HG02981 (cell line): Measurements from ENCODE around the gene TMEM120A.

ENCODE experiments used
- ATAC-seq: cut with Tn5 transposase; IDR thresholded peaks from one replicate; pipeline ENCODE4 v1.9.1; 2021; ENCODE audit warnings: mild to moderate bottlenecking, moderate library complexity; ENCODE audit not compliant: unreplicated experiment

The TMEM120A gene

GRCh38 chr7:75995996-75996395, 1.6 kb upstream of the TMEM120A start:
- no peak for ATAC-seq

DNA sequence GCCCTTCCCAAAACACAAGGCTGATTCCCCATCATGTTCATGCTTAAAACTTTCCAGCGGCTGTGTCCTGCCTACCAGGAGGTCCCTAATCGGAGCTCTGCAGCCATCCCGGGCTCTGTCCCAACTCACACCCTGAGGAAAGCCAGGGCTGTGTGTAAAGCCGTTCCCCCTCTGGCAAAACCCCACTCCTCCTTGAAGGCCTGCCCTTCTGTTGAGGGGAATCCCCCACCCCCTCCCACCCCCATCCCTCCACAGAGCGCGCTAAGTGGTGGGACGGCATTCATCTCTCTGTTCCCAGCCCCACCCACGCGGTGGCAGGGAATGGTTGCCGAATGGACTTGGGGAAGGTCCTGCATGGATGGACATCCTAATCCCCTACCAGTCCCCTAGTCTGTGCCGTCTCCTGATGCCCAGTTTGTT, 667 bp upstream of the TMEM120A start:
- no peak for ATAC-seq

DNA sequence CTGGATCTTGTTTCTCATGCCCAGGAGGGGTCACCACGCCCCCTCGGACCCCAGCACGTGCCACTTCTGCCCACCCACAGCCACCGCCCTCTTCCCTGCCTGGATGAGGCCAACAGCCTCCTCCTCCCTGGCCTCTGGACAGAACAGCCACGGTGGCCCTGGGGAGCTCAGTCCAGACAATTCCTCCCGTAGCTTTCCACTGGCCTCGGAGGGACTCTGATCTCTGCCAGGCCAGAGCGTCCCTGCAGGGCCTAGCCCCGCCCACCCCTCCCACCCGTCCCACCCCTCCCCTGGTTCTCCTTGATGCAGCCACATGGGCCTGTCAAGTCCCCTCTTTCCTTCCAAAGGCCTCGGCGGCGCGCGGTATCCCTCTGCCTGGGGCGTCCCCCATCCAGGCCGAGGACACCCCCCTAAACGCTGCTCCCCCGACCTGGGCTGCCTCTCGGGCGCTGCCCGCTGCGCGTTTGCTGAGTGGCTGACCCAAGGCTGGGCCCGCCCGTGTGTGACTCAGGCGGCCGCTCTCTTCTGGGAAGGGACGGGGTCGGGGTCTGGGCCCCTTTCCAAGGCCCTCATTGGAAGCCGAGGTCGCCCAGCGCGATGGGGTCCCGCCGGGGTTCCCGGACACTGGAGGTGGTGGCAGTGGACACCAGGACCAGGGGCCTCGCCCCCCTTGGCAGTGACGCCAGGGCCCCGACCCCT, 557 bp downstream of the TMEM120A start:
- ATAC-seq, result no peak

- no peak for ATAC-seq
Observed at GRCh38 chr7:75992083-75992755, 2.2 kb downstream of the TMEM120A start.

- no peak for ATAC-seq
Observed at GRCh38 chr7:75991531-75992082, 2.8 kb downstream of the TMEM120A start.

DNA sequence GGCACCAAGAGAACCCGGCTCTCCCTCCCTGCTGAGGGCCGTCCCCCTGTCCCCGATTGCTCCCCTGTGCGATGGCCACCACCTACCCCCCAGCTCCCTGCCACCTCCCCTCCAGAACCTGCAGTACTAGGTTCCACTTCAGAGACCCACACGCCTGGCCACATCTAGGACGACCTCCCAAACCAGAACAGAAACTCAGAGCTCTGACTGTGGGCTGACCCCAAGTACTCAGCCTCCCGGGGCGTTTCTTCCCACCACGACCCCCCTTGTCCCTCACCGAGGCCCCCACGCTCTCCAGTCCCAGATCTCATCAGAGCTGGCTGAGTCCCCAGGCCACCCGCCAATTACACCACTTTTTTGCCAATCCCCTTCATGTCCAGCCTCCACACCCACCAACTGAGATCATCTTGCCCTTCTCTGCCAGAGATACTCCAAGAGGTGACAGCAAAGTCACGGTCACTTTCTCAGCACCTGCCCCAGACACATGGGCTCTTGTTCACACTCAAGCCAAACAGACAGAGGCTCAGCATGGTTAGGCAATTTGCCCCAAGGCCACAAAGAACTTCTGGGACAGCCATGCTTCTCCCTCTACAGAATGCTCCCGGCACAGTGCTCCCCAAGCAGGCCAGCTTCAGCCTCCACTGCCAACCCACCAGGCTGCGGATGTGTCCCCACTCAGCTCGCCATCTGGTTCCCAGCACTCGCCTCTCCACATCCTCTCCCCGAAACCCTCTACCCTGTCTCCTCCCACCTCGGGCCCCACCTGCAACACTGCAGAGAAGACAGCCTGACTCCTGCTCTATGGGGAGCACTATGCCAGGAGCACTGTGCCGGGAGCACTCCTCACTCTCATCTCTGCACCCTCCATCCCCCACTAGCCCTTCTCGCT, 4.7 kb downstream of the TMEM120A start:
- ATAC-seq, result no peak

DNA sequence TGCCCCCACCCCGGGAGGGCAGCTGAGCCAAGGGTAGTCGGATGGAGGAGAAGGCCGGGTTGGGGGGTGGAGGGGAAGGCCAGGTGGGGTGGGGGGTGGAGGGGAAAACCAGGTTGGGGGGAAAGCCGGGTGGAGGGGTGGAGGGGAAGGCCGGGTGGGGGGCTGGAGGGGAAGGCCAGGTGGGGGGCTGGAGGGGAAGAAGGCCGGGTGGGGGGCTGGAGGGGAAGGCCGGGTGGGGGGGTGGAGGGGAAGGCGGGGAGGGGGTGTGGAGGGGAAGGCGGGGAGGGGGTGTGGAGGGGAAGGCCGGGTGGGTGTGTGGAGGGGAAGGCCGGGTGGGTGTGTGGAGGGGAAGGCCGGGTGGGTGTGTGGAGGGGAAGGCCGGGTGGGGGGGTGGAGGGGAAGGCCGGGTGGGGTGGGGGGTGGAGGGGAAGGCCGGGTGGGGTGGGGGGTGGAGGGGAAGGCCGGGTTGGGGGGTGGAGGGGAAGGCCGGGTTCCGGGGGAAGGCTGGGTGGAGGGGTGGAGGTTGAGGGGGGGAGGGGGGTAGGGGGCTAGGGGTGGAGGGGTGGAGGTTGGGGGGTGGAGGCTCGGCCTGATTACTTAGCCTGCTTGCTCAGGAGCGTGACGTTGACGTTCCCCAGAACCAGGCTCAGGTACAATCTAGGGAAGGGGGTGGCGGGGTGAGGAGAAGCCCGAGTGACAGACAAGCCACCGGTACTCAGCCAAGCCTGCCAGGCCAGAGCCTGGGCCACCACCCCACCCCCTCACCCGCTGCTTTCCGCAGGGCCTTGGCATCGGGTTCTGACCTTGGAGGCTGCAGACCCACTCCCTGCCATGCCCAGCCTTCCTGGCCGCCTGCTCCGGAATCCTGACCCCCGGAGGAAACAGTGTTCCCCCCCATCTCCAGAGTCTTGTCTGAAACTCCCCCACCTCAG, 5.6 kb downstream of the TMEM120A start:
- no peak for ATAC-seq

DNA sequence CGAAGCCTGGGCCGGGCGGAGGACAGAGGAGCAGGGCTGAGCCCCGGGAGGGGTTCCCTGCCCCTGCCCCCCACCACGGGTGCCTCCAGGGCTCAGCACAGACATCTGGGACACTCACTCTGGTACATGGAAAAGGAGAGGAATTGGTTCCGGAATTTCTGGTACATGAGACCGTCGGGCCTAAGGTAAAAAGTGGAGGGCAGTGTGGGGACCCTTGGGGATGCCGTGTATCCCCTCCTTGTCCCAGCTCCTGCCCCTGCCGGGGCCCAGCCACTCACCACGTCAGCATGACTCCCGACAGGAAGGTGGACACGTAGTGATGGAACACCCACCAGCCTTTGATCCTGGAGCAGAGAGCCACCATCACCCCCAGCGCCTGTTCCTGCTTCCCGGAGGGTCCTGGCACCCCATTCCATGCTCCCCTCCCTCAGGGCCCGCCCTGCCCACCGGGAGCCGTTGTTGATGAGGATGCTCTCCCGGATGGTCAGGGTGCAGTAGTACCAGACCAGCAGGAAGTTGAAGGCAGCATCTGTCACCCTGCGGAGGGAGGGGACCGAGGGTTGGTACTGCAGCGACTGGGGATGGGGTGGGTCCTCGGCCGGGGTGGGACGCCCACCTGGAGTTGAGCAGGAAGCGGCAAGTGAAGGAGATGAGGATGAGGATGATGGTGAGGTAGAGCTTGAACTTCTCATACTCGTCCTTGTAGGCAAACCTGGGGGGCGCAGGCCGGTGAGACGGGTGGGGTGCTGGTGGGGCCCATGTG, 6.4 kb downstream of the TMEM120A start:
- ATAC-seq, result no peak

- ATAC-seq, result no peak
Observed at GRCh38 chr7:75987026-75987804, 7.2 kb downstream of the TMEM120A start.

- no peak for ATAC-seq
Observed at GRCh38 chr7:75986147-75986781, 8.1 kb downstream of the TMEM120A start.

- no peak for ATAC-seq
Observed at GRCh38 chr7:75985518-75986146, 8.8 kb downstream of the TMEM120A start.

DNA sequence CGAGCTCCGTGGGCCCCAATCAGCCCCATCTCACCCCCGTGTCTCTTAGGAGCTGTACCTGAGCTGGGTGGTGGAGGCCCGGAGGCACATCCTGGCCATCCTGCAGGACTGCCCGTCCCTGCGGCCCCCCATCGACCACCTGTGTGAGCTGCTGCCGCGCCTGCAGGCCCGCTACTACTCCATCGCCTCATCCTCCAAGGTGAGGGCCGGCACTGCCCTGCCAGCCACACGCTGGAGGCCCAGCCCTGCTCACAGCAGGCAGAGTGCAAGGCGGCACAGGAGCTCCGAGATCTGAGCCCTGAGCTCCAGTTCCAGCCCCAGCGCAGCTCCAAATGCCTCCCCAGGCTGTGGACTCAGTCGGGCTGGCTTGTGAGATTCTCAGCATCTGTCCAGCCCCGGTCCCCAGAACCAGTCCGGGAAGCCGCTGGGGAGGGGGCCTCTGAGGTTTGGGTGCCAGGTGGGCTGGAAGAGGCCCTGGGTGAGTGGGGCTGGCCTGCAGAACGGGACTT, 9.3 kb downstream of the TMEM120A start:
- ATAC-seq, result no peak

- no peak for ATAC-seq
Observed at GRCh38 chr7:75984130-75985008, 10.0 kb downstream of the TMEM120A start.

GRCh38 chr7:75983471-75984129, 10.8 kb downstream of the TMEM120A start:
- ATAC-seq, result no peak

DNA sequence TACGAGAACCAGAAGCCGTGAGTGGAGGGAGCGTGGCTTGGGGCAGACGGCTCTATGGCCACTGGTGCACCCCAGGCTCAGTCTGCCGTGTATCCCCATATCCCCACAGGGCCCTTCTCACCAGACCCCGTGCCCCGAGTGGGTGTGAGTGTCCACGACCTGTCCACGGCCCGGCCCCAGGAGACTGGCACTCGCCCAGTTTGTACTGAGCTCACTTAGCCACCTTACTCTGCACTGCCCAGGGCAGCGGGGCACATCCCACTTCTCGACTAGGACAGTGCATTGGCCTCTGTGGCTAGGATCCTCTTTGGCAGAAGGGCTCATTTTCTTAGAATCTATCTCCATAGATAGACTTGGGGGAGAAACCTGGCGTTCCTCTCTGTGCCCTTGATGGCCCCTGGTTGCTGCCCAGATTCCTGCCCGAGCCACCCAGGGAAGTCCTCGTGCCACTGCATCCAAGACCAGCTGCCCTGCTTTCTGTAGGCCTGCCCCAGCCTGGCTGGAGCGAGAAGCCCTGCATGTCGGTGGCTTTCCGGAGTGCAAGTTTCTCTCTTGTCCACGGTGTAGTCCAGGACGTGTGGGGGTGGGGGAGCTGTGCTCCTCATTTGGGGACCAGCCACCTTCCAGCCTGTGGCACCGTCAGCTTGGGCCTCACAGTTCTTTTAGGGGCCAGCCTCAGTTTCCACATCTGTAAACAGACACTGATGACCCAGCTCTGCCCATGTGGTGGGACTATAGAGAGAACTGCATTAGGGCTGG, 11.9 kb downstream of the TMEM120A start:
- ATAC-seq, result no peak
